NCI-H128 (cell line): ENCODE data around the gene IGFALS.
A peak's percentile ranks its signal among the peaks of the same experiment; 100 is the strongest.

ENCODE experiments used
- DNase-seq: peaks from one replicate; lab custom pipeline; 2025; ENCODE audit not compliant: unreplicated experiment; lab: John Stamatoyannopoulos, UW

The IGFALS gene

DNA sequence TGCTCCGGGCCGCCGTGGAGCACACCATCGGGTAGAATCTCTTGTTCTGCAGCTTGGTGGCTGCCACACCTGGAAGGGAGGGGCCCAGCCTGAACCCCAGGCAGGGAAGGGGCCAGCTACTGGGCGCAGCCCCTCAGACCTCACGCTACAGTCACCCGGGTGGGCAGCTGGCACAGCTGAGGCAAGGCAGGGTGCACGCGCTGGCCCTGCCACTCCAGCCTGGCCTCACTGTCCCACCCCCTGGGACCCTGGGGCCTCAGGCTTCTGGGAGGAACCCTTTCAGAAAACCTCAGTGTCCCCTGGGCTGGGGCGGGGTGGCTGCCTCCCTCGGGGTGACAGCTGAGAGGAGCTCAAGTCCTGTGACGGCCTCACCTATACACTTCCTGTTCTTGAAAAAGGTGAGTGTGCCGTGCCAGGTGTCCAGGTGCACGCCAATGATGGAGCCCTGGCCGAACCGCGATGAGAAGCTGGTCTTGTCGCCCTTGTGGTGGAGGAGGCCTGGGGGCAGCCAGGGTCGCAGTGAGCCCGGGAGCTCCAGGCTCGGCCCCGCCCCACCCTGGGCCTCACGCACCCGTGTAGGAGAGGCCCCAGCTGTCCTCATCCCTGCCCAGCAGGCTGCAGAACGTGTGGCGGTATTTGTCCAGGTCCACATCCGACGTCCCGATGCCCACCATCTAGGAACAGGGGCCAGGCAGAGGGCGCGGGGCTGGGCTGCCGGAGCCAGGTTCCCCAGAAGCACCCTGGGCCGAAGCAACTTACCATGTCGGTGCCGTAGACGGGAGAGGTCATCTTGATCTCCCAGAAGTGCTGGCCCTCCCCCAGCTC lies 15.9 kb downstream of the IGFALS start:
- no peak for DNase-seq

- no peak for DNase-seq
These were observed 16.5 kb downstream of the IGFALS start for GRCh38 chr16:1776991-1777374.

GRCh38 chr16:1776672-1776955 lies 16.9 kb downstream of the IGFALS start:
- DNase-seq: no peak

DNA sequence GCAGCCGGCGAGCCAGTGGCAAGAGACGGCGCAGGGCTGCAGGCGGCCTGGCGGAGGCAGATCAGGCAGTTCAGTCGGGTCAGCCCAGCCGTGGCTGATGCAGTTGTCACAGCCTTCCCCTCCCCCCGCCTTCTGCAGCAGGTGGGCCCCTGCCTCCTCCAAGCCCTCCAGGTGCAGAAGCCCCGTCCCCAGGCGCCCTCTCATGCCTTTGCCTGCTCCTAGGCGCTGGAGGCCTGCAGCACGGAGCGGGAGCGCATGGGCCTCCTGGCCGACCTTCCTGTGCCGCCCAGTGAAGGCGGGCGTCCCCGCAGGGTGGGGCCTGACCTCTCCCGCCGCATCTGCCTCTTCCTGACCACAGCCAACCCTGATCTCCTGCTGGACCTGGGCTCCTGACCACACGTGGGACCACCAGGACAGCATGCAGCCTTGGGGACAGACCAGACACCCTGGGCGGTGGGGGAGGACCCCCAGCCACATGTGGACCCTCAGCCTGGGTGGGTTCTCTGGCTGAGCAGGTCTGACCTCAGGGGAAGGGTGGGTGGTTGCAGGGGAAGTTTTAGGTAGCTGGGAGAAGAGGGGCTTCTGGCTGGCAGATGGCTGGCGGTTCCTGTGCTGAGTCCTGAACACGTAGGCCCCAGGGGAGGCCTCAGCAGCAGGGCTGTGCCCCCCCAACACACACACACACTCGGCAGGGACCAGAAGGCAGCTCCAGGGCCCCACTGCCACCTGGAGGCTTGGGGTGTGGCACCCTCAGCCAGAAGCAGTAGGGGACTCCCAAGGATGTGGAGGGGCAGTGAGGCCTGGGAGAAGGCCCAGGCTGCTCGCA lies 17.4 kb downstream of the IGFALS start:
- no peak for DNase-seq

DNA sequence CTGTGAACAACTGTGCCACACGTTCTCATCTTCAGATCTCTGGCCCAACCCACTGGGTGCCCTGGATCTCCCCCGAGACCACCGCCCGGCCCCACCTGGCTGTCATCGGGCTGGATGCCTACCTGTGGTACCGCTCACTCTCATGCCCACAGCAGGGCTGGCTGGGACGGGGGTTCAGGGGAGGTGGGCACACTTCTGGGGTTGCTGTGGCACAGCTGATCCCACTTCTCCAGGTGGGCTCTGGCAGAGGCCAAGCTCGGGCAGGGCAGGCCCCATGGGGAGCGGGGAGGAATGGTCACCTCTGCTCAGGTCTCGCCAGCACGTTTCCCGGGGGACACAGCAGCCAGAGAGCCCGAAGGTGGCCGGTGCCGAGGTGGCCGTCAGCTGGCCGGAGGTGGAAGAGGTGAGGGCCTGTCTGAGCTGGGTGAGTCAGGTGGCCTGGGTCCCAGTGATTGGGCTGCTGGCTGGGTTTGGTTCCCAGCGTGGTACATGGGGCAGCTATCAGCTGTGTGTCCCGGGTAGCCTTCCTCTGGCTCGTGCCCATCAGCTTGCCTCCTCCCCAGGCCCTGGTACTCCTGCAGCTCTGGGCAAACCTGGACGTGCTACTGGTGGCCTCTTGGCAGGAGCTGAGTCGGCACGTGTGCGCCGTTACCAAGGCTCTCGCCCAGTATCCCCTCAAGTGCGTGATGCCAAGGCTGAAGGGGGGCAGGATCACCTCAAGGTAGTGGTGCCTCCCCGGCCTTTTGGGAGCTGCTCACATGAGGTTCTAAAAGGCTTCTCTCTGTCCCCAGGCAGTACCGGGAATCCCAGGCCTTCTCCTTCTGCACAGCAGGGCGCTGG lies 18.3 kb downstream of the IGFALS start:
- DNase-seq: no peak

GRCh38 chr16:1774448-1774780 lies 19.1 kb downstream of the IGFALS start:
- no peak for DNase-seq

GRCh38 chr16:1773703-1774447 lies 19.6 kb downstream of the IGFALS start:
- no peak for DNase-seq

GRCh38 chr16:1772908-1773702 lies 20.4 kb downstream of the IGFALS start, which contains the start of gene MRPS34:
Gene MRPS34 (minus strand): TSS chr16:1773134. CDS start chr16:1773119, 15 bp downstream.
- DNase-seq: peak; percentile 57

- no peak for DNase-seq
These were observed 21.1 kb downstream of the IGFALS start, which contains the start of gene EME2 for GRCh38 chr16:1772362-1772907. Gene EME2 (plus strand): TSS chr16:1772810. CDS start chr16:1773228, 418 bp downstream.

DNA sequence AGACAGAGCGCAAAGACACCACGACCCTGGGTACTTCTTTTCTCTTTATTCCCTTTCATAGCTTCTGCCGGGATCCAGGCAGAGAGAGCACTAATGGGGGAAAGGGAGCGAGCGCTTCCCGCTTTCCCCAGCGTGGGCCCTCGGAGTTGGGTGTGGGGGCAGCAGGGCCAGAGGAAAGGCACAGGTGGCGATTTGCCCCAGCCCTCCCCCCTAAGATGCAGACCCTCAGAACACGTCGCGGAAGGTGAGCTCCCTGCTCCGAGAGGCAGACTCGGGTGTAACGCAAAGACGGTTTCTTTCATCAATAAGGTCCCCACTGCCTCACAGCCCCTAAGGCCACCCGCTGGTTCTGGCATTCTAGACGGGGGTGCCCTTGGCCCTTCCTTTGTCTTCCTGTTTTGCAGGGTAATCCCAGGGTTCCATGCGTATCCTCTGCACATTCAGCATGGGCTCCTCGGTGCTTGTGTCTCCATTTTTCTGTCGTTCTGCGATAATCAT lies 21.6 kb downstream of the IGFALS start:
- DNase-seq: no peak

DNA sequence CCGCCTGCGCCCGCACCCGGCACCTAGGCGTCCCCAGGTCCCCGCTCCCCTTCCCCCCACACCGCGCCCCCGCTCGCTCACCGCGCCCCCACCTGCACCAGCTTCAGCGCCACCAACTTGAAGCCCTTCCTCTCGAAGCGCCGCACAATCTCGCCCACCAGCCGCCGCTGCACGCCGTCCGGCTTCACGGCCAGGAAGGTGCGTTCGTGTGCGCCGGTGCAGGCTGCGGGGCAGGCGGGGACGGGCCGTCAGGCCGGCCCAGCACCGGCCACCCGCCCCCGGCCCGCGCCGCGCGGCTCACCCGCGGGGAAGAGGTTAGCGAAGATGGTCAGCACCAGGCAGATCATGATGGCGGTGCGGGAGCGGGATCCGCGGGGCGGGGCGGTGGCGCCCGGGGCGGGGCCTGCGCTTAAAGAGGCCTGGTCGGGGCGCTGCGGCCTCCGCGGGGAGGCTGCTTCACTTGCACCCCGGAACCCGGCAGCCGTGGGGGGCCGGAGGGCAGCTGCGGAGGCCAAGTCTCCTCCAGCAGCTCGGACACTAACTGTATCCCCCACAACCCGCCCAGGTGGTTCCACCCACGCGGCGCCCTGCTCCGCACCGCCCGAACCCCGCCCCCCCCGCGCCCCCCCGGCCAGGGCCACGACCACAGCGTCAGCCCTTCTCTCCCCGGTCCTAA lies 22.2 kb downstream of the IGFALS start, which contains the start of gene NME3:
TSS of gene NME3 (minus strand) at position 356 of the 676 bp plus-strand sequence. CDS start at position 347, 9 bp downstream.
- no peak for DNase-seq

- DNase-seq: no peak
These were observed 22.9 kb downstream of the IGFALS start for GRCh38 chr16:1770328-1771187.

DNA sequence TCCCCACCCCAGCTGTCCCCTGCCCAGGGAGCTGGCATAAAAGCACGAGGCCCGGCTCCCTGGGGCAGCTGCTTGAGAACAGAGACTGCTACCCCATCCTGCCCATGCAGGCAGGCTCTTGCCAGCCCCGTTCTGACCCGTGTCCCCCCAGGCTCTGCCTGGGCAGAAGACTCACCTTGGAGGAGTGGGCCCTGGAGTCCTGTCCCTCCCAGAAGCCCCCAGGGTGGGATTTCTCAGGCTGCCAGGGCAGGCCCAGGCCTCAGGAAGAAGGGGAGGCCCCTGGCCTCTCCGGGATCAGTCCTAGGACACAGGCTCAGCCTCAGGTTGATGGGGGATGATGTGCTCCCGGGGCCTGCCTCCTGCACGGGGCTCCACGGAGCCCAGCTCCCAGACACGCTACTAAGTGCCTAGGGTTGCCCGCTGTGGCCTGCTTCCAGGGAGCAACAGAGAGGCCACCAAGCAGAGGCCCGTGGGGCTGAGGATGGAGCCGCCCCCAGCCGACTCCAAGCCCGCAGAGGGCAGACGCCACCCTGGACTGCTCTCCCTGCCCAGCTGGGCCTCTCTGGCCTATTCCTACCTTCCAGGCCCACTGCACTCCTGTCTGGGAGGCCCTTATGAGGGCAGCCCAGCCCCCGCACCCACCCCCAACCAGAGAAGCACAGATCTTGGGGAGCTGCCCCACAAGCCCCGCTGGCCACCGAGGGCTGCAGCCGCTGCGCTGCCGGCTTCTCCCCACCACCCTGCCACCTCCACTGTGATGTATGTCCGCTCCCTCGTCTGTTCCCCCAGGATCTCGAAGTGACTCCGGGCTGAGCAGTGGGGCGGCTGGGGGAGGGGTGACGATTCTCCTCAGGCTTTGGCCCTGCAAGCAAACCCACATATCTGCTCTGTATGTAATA lies 23.9 kb downstream of the IGFALS start:
- no peak for DNase-seq

DNA sequence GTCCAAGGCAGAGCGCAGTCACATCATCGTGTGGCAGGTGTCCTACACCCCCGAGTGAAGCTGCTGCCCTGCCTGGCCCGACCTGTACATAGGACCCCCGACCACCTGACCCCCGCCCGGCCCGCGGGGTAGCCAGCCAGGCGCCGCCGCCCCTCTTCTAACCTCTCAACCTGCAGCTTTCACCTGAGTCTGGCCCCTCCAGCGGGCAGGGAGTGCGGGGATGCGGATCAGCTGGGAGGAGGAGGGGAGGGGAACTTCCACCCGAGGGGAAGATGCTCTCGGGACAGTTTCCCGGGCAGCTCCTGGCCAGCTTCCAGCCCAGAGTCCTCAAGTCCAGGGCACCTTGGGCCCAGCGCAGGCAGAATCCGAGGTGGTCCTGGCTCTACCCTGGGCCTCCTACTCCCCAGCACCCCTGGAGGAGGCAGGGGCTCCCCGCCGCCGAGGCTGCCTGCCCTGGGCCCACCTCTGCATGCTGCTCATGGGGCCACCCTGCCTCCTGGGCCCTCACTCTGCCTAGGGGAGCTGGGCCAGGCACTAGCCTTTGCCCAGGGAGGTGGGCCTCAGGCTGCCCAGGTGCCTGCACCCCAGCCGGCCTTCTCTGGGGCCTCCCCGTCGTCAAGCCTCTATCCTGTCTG lies 24.6 kb downstream of the IGFALS start:
- no peak for DNase-seq

DNA sequence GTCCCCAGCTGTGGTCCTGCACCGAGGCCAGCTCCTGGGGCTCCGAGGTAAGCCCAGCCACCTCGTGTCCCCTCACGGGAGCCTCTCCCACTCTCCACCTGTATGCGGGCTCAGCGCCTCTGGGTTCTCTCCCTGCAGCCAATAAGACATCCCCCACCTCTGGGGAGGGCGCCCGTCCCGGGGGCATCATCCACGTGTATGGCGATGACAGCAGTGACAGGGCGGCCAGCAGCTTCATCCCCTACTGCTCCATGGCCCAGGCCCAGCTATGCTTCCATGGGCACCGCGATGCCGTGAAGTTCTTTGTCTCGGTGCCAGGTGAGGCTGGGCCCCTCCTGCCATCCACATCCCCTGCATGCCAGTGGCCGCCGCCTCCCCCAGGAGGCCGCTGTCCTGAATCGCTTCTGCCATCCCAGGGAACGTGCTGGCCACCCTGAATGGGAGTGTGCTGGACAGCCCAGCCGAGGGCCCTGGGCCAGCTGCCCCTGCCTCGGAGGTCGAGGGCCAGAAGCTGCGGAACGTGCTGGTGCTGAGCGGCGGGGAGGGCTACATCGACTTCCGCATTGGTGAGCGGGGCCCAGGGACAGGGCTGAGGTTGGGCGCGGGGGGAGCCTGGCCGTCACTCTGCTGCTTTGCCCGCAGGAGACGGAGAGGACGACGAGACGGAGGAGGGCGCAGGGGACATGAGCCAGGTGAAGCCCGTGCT lies 25.3 kb downstream of the IGFALS start:
- no peak for DNase-seq
